Hematopoietic multipotent progenitor cell treated with erythropoietin and hydrocortisone succinate and interleukin-3 and kit ligand, for 4 days (in vitro differentiated cells): Measurements from ENCODE around the gene SEC31A.
A peak's percentile ranks its signal among the peaks of the same experiment; 100 is the strongest.

Experiments used
- DNase-seq: peaks from one replicate; pipeline ENCODE4 v3.0.0-alpha.2; 2015

The SEC31A gene

DNA sequence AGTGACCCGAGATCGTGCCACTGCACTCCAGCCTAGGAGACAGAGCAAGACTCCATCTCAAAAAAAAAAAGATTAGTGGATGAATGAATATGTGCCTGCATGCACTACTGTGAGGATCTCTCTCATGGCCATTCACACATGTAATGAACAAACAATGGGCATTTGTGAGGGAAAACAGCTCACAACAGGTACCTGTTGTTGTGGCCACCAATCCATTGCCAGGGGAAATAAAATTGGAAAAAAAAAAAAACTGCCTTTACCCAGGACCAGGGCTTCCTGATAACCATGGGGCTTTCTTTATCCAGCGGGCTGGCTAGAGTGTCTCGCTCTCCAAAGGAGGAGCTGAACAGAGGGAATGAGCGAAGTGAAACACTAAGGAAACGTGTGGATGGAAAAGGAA is 99.8 kb downstream of the SEC31A start:
- DNase-seq = no peak

- DNase-seq = no peak
Observed at GRCh38 chr4:82790060-82790660, 100.8 kb downstream of the SEC31A start.

- DNase-seq = no peak
Observed at GRCh38 chr4:82789025-82789776, 101.8 kb downstream of the SEC31A start.

DNA sequence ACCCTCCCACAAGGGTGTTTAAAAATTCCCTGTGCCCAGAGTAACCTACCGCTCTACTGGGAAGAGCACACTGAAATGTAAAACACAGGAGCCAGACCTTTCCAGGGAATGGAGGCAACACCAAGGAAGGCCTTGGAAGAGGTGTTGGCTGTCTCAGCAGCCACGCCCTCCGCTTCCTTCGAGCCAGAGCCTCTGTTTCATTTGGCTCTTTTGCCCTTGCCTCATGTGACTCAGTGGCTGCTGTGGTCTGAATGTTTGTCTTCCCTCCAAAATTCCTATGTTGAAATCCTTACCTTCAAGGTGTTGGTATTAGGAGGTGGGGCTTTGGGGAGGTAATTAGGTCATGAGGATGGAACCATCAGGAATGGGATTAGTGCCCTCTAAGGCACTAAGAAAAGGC is 103.6 kb downstream of the SEC31A start:
- no peak for DNase-seq

DNA sequence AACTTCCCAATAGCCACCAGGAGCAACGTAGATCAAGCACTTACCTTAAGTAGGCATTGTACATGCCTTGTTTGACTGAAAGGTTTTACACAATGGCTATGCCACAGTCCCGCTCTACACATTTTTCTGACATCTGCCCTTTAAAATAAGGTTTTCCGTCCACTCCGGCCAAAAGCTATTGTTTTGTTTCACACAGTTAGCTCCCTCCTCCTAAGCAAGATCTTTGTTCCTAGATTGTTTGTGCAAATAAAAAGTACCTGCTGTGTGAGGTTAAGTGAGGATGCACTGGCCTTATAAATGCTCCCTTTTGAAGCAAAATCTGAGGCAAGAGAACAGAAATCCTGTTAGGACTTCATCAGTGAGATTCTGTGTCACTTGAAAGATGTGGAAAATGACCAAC is 104.1 kb downstream of the SEC31A start:
- no peak for DNase-seq

- DNase-seq = no peak
Observed at GRCh38 chr4:82785611-82786400, 105.1 kb downstream of the SEC31A start.

- DNase-seq = peak; percentile 69
Observed at GRCh38 chr4:82784681-82785610, 106.0 kb downstream of the SEC31A start.

- no peak for DNase-seq
Observed at GRCh38 chr4:82782626-82783345, 108.2 kb downstream of the SEC31A start.

DNA sequence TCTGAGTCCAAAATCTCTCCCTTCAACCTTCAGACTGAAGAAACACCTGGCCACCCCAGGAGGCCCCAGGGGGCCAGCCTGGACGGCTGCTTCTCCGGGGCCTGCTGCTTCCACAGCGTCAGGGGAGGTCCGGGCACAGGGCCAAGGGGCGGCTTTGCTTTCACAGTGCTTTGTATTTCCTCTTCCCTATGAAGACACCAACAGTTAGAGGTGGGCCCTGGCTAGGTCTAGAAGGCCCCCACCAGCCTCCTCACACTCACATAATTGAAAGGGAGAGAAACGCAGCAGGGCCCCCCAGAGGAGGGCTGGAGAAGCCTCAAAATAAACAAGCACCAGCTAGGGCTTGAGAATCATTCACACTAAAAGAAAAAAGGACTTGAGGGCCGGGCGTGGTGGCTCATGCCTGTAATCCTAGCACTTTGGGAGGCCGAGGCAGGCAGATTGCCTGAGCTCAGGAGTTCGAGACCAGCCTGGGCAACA is 110.2 kb downstream of the SEC31A start:
- peak; percentile 90 for DNase-seq

GRCh38 chr4:82780170-82780751 is 110.7 kb downstream of the SEC31A start:
- no peak for DNase-seq

- DNase-seq = no peak
Observed at GRCh38 chr4:82779032-82779431, 111.9 kb downstream of the SEC31A start.

DNA sequence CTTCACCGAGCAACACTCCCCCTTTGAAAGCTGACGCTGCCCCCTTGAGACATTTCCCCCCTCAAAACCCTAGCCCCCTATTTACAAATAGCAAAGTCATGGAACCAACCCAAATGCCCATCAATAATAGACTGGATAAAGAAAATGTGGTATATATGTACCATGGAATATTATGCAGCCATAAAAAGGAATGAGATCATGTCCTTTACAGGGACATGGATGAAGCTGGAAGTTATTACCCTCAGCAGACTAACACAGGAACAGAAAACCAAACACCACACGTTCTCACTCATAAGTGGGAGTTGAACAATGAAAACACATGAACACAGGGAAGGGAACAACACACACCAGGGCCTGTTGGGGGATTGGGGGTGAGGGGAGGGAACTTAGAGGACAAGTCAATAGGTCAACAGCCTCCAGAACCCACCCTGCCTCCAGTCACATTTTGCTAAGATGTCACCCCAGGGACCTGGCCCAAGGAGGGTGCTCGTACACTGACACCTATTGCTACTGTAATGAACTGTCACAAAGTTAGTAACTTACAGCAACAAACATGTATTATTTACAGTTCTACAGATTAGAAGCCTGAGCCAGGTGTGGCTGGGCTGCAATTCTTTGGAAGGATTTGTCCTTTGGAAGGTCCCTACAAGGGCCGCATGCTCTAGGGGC is 113.0 kb downstream of the SEC31A start:
- no peak for DNase-seq

GRCh38 chr4:82776925-82777542 is 113.9 kb downstream of the SEC31A start:
- no peak for DNase-seq

- no peak for DNase-seq
Observed at GRCh38 chr4:82775243-82775642, 115.7 kb downstream of the SEC31A start.

- no peak for DNase-seq
Observed at GRCh38 chr4:82774711-82775171, 116.2 kb downstream of the SEC31A start.

DNA sequence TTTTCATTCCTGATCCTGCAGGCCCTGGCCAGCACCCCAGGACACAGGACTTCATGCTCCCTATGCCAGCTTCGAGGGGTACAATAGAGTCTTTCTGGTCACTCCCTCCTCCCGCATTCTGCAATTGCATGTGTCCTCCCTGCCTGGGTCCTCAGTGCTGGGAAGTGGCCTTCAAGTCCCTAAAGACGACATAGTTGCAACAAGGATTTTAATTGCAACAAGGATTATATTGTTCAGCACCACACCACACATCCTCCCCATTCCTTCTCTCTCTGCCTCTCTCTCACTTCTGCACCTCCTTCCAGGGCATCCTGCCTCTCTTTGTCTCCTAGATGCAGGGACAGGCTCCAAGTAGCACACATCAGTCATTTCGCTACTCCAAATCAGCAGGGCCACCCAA is 117.9 kb downstream of the SEC31A start:
- DNase-seq = no peak

GRCh38 chr4:82770607-82771006 is 120.3 kb downstream of the SEC31A start:
- no peak for DNase-seq
